ENCODE data around the gene ZEB1. TPM values are rescaled to one million over a fixed set of nuclear protein-coding genes. Genes with fewer than 3 reads are reported as not detected.

The ZEB1 gene
- total RNA-seq, 1 experiment from 2014 or later, result 0.39 TPM

DNA sequence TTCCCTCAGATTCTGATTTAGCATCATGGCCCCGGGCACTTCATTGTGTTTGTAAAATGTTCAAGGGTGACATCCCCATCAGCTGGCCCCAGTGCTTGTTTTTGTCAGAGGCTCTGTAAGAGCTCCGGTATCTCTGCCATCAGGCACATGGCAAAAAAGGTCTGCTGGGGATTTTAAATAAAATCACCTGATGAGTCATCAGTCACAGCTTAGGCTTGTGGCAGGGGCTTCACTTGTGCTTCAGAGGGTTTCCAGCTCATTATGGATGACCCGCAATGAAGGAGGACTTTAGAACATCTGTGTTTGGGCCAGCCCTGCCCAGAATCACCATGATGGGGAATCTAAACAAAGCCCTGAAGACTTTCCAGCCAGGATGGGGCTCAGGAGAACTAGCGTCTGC lies 259.9 kb downstream of the ZEB1 start:
- H3K27ac ChIP-seq (ENCODE audit: insufficient read length, low read depth, low read length), result no peak overlapping the region
- no peak overlapping the region for H2AK5ac ChIP-seq (ENCODE audit: insufficient read length, low read length)
- H2BK5ac ChIP-seq (ENCODE audit: insufficient read length, low read length), result no peak overlapping the region
- no peak overlapping the region for H2BK120ac ChIP-seq (ENCODE audit: low read depth, low read length, poor library complexity, severe bottlenecking)
- H2BK12ac ChIP-seq (ENCODE audit: insufficient read length, low read depth, low read length), result no peak overlapping the region
- no peak overlapping the region for H3K27ac Mint-ChIP-seq
- no peaks in the 10 kb centered on the region for H3K23me2 ChIP-seq (ENCODE audit: insufficient read length, low read depth, low read length, poor library complexity, severe bottlenecking)
- no peak overlapping the region for H3K4me3 Mint-ChIP-seq
- no peak overlapping the region for H2AFZ ChIP-seq (ENCODE audit: low read length)
- H4K91ac ChIP-seq (ENCODE audit: insufficient read length, low read depth, low read length), result no peak overlapping the region
- H3K4me2 ChIP-seq (ENCODE audit: insufficient read depth, insufficient read length, low read length), result no peak overlapping the region
- H3K4me1 Mint-ChIP-seq, result peaks cover 10 to 13% of the 10 kb centered on the region in 2 experiments
- H2BK20ac ChIP-seq (ENCODE audit: low read depth, low read length, poor library complexity, severe bottlenecking), result no peak overlapping the region
- H3K79me2 ChIP-seq (ENCODE audit: insufficient read depth, low read length), result no peaks in the 10 kb centered on the region
- WGBS (ENCODE audit: extremely low coverage, insufficient read length, low lambda C conversion rate), result no CpG with 5 or more reads among the region's 4 CpGs
- no peak overlapping the region for H4K8ac ChIP-seq (replicated peaks; ENCODE audit: insufficient read length, low read depth, low read length)
- H2BK15ac ChIP-seq (ENCODE audit: low read depth, low read length), result no peak overlapping the region
- no peaks in the 10 kb centered on the region for H3K27me3 ChIP-seq (ENCODE audit: insufficient read depth, low read length)
- TF ChIP-seq, protein P1, sequence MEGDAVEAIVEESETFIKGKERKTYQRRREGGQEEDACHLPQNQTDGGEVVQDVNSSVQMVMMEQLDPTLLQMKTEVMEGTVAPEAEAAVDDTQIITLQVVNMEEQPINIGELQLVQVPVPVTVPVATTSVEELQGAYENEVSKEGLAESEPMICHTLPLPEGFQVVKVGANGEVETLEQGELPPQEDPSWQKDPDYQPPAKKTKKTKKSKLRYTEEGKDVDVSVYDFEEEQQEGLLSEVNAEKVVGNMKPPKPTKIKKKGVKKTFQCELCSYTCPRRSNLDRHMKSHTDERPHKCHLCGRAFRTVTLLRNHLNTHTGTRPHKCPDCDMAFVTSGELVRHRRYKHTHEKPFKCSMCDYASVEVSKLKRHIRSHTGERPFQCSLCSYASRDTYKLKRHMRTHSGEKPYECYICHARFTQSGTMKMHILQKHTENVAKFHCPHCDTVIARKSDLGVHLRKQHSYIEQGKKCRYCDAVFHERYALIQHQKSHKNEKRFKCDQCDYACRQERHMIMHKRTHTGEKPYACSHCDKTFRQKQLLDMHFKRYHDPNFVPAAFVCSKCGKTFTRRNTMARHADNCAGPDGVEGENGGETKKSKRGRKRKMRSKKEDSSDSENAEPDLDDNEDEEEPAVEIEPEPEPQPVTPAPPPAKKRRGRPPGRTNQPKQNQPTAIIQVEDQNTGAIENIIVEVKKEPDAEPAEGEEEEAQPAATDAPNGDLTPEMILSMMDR (conservative IDR thresholded peaks at IDR 0.05), result no peak
- H3K56ac ChIP-seq (ENCODE audit: insufficient read length, low read depth, low read length), result no peak overlapping the region
- no peaks in the 10 kb centered on the region for H4K20me1 ChIP-seq (ENCODE audit: control insufficient read depth, insufficient read depth, insufficient read length)
- no peaks in the 10 kb centered on the region for H3K9me3 ChIP-seq (ENCODE audit: control insufficient read depth, low read depth, low read length)
- peaks cover 9 to 15% of the 10 kb centered on the region in 2 experiments for H3K9me3 Mint-ChIP-seq
- peaks cover 4% of the 10 kb centered on the region; the same call in 1 of the 2 replicates for H3K4me1 ChIP-seq (ENCODE audit: insufficient read depth, low read length)
- H3K36me3 Mint-ChIP-seq (ENCODE audit: insufficient read depth in 1 of 3, low read depth in 3 of 3), result peaks cover 2 to 10% (median 7%) of the 10 kb centered on the region in 3 experiments; a peak in 4 of 7 replicates
- H3K4ac ChIP-seq (ENCODE audit: low read depth, low read length), result no peak overlapping the region
- H3K9ac ChIP-seq (ENCODE audit: extremely low read depth, insufficient read length, low read length), result no peak overlapping the region
- no peak overlapping the region for H4K5ac ChIP-seq (ENCODE audit: insufficient read length, low read depth, low read length)
- no peak for DNase-seq
- H3K14ac ChIP-seq (ENCODE audit: insufficient read depth, low read length), result no peak overlapping the region
- peaks cover 2% of the 10 kb centered on the region for H3K27me3 Mint-ChIP-seq (ENCODE audit: low read depth)
- no peak overlapping the region for H3T11ph ChIP-seq (ENCODE audit: low read length)
- no peak overlapping the region for H3K23ac ChIP-seq (ENCODE audit: insufficient read length, low read depth, low read length)
- H3K79me1 ChIP-seq (ENCODE audit: insufficient read depth, low read depth, low read length, poor library complexity, severe bottlenecking), result no peaks in the 10 kb centered on the region
- no peak overlapping the region for H3K18ac ChIP-seq (ENCODE audit: insufficient read length, low read depth, low read length)
